ENCODE measurements around the gene TMEM250. TPM values are rescaled to one million over a fixed set of nuclear protein-coding genes. Genes with fewer than 3 reads are reported as not detected.

The TMEM250 gene
- total and polyA plus RNA-seq, 9 of the 15 experiments (the other 6 are each of a cell fraction or from before 2014, with no cell fraction given), result 0.32 to 44.6 (median 12.2) TPM

DNA sequence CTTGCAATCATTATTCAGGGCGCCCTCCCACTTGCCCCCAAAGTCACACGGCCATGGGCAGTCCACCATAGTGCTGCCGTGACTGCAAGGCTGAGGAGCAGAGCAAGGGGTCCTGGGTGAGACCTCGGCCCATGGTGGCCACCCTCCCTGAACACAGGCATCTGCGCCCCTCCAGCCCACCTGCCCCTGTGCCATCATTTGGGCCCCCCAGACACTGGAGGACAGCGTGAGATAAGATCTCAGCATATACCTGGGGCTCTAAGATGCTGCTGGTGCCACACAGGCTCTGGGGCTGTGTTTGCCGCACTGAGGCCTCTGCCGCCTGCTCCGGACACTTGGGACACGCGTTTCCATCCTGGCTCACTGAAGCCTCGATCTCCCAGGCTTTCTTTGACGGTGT, 3.5 kb downstream of the TMEM250 start:
- Histone ChIP-seq H4K20me1 (replicated peaks; ENCODE audit: control insufficient read depth, insufficient read depth, low read length) (no peaks in the 10 kb centered on the region), H2AFZ (ENCODE audit: low read depth, low read length) (no peak overlapping the region), H3K4me2 (ENCODE audit: insufficient read depth, low read length) (no peak overlapping the region), H3K9me3 (replicated peaks; ENCODE audit: control insufficient read depth, insufficient read depth, low read depth, low read length) (no peaks in the 10 kb centered on the region), H3K79me2 (ENCODE audit: control insufficient read depth, insufficient read depth, low read length) (peaks cover 31% of the 10 kb centered on the region), H3K9ac (ENCODE audit: insufficient read depth in 1 of 2, low read depth in 2 of 2, low read length in 2 of 2) (peak overlapping the region in 1 of 2 experiments; percentile 74; a peak in 2 of 4 replicates), H3K36me3 (ENCODE audit: control insufficient read depth, insufficient read depth, low read length) (peaks cover 20% of the 10 kb centered on the region; the same call in 1 of the 3 replicates), H3K9me1 (ENCODE audit: control insufficient read depth, insufficient read depth, low read length) (no peaks in the 10 kb centered on the region), H3K4me3 (no peak overlapping the region), H3K4me1 (replicated peaks in 1 of 2; ENCODE audit: control insufficient read depth in 2 of 2, insufficient read depth in 2 of 2, low read length in 2 of 2) (peaks cover 25 to 84% of the 10 kb centered on the region in 2 experiments), H3K27me3 (ENCODE audit: control insufficient read depth in 2 of 2, insufficient read depth in 2 of 2, low read length in 2 of 2) (no peaks in the 10 kb centered on the region), H3K27ac (ENCODE audit: extremely low read depth, low read depth, low read length) (no peak overlapping the region)
- POLR2A ChIA-PET, result interaction anchor here (2.1 kb wide), 1 partner anchor 14 kb away, joined by 5 read pairs; no protein-coding TSS in a partner anchor
- CTCF ChIA-PET (ENCODE audit: low intra/inter-chr PET ratio), result no interaction called here
- DNase-seq (ENCODE audit: extremely low read depth in 1 of 4, low spot score in 3 of 4) (no peak), FAIRE-seq (no peak), ATAC-seq (no peak)
- WGBS (ENCODE audit: insufficient coverage, low coverage, missing lambda C conversion rate), result 95% methylated on average over 7 of the region's 13 CpGs
- intact Hi-C loops (cut with micrococcal nuclease), result no loop called here
- in situ Hi-C loops (cut with MboI), result no loop called here
- TF ChIP-seq POLR2G (IDR thresholded peaks at IDR 0.05; ENCODE audit: low read depth, low read length) (peak; percentile 31), GTF2A2 (tag; IDR thresholded peaks at IDR 0.05) (no peak), RBFOX2 (IDR thresholded peaks at IDR 0.05; ENCODE audit: low read depth, low read length) (peak; percentile 32; the same call in 1 of the 2 replicates)
- no TSS peak for BruUV-seq (replicated peaks)

DNA sequence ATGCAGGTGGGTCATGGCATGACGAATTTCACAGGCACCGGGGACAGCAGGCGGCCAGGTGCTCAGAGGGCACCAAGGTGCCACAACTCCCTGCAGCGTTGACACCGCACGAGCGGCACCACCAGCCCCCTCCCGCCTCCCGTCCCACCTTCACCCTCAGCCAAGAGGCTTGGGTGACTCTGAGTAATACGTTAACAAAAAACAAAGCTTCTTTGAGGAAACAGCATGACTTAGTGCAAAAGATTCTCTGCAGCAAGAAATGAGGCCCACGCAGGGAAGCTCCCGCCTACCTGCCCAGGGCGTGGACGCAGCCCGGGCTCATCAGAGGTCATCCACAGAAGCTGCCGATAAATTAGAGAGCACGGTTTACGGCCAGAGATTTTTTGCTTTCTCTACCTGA, 4.1 kb downstream of the TMEM250 start:
- FAIRE-seq (no peak), ATAC-seq (no peak), DNase-seq (ENCODE audit: extremely low read depth in 1 of 4, low spot score in 3 of 4) (no peak)
- intact Hi-C loops (cut with micrococcal nuclease) (no loop called here), in situ Hi-C loops (cut with MboI) (loop anchor here (5.0 kb wide), 1 partner anchor 132 kb away; no protein-coding TSS in a partner anchor)
- Histone ChIP-seq H2AFZ (ENCODE audit: low read depth, low read length) (no peak overlapping the region), H3K9ac (ENCODE audit: insufficient read depth in 1 of 2, low read depth in 2 of 2, low read length in 2 of 2) (peak overlapping the region in 1 of 2 experiments; percentile 74; a peak in 2 of 4 replicates), H3K4me3 (no peak overlapping the region), H3K4me2 (ENCODE audit: insufficient read depth, low read length) (no peak overlapping the region), H3K9me1 (ENCODE audit: control insufficient read depth, insufficient read depth, low read length) (no peaks in the 10 kb centered on the region), H3K27me3 (ENCODE audit: control insufficient read depth in 2 of 2, insufficient read depth in 2 of 2, low read length in 2 of 2) (no peaks in the 10 kb centered on the region), H3K9me3 (replicated peaks; ENCODE audit: control insufficient read depth, insufficient read depth, low read depth, low read length) (no peaks in the 10 kb centered on the region), H4K20me1 (replicated peaks; ENCODE audit: control insufficient read depth, insufficient read depth, low read length) (no peaks in the 10 kb centered on the region), H3K79me2 (ENCODE audit: control insufficient read depth, insufficient read depth, low read length) (peaks cover 26% of the 10 kb centered on the region), H3K36me3 (ENCODE audit: control insufficient read depth, insufficient read depth, low read length) (peaks cover 20% of the 10 kb centered on the region; the same call in 1 of the 3 replicates), H3K27ac (ENCODE audit: extremely low read depth, low read depth, low read length) (no peak overlapping the region), H3K4me1 (replicated peaks in 1 of 2; ENCODE audit: control insufficient read depth in 2 of 2, insufficient read depth in 2 of 2, low read length in 2 of 2) (peaks cover 23 to 84% of the 10 kb centered on the region in 2 experiments)
- peak; percentile 7; the same call in 1 of the 2 replicates for TF ChIP-seq RBFOX2 (IDR thresholded peaks at IDR 0.05; ENCODE audit: low read depth, low read length)
- TF ChIP-seq POLR2G (IDR thresholded peaks at IDR 0.05; ENCODE audit: low read depth, low read length), result 0 out of 2 replicates have a peak, but pooled peaks have one; percentile 35
- TF ChIP-seq, protein P1, sequence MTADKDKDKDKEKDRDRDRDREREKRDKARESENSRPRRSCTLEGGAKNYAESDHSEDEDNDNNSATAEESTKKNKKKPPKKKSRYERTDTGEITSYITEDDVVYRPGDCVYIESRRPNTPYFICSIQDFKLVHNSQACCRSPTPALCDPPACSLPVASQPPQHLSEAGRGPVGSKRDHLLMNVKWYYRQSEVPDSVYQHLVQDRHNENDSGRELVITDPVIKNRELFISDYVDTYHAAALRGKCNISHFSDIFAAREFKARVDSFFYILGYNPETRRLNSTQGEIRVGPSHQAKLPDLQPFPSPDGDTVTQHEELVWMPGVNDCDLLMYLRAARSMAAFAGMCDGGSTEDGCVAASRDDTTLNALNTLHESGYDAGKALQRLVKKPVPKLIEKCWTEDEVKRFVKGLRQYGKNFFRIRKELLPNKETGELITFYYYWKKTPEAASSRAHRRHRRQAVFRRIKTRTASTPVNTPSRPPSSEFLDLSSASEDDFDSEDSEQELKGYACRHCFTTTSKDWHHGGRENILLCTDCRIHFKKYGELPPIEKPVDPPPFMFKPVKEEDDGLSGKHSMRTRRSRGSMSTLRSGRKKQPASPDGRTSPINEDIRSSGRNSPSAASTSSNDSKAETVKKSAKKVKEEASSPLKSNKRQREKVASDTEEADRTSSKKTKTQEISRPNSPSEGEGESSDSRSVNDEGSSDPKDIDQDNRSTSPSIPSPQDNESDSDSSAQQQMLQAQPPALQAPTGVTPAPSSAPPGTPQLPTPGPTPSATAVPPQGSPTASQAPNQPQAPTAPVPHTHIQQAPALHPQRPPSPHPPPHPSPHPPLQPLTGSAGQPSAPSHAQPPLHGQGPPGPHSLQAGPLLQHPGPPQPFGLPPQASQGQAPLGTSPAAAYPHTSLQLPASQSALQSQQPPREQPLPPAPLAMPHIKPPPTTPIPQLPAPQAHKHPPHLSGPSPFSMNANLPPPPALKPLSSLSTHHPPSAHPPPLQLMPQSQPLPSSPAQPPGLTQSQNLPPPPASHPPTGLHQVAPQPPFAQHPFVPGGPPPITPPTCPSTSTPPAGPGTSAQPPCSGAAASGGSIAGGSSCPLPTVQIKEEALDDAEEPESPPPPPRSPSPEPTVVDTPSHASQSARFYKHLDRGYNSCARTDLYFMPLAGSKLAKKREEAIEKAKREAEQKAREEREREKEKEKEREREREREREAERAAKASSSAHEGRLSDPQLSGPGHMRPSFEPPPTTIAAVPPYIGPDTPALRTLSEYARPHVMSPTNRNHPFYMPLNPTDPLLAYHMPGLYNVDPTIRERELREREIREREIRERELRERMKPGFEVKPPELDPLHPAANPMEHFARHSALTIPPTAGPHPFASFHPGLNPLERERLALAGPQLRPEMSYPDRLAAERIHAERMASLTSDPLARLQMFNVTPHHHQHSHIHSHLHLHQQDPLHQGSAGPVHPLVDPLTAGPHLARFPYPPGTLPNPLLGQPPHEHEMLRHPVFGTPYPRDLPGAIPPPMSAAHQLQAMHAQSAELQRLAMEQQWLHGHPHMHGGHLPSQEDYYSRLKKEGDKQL (CRISPR knock-in tag; IDR thresholded peaks at IDR 0.05; ENCODE audit: borderline replicate concordance), result no peak
- BruUV-seq (replicated peaks), result no TSS peak
- CTCF ChIA-PET (ENCODE audit: low intra/inter-chr PET ratio), result no interaction called here
- 86% methylated on average over 18 of the region's 18 CpGs for WGBS (ENCODE audit: insufficient coverage, low coverage, missing lambda C conversion rate)
- POLR2A ChIA-PET, result interaction anchor here (0.6 to 2.1 kb wide), 4 partner anchors 9 to 175 kb away, joined by 3 to 5 read pairs (median 4); no protein-coding TSS in a partner anchor
